ENCODE measurements around the gene IGSF23.

GRCh38 chr19:44577566-44577874 is 35.8 kb upstream of the IGSF23 start:
- TF ChIP-seq EZH2phosphoT487 (IDR thresholded peaks at IDR 0.05; ENCODE audit: low read length) (no peak), CTCF (IDR thresholded peaks at IDR 0.05; ENCODE audit: low read length) (no peak)
